Right lobe of liver (tissue), 6 donors: ENCODE measurements around the gene PTPRN2. TPM values are rescaled to one million over a fixed set of nuclear protein-coding genes. Genes with fewer than 3 reads are reported as not detected.

ENCODE experiments used
- ATAC-seq, 4 donors: fragments of 200-7000 bp; cut with Tn5 transposase; one replicate each; pipeline ENCODE4 v1.9.1; 2020; ENCODE audit warnings: mild to moderate bottlenecking in 4 of 4, moderate library complexity in 4 of 4
- DNase-seq, 3 donors: peaks; one replicate each; pipeline ENCODE4 v3.0.0-alpha.2; 2020
- H3K27ac ChIP-seq, 3 donors: fragments of 200-600 bp; one replicate each; pipeline ENCODE4 v1.8.0; 2022
- H3K27me3 ChIP-seq, 2 donors: fragments of 200-600 bp; one replicate each; pipeline ENCODE4 v1.8.0; 2022
- H3K36me3 ChIP-seq, 4 donors: fragments of 200-600 bp; sonication (generic) in 1 of 4; one replicate each; pipeline versions ENCODE4 v1.5.1 to v1.8.0; 2017 to 2022; ENCODE audit warnings: control low read depth in 1 of 4
- H3K4me1 ChIP-seq, 4 donors: fragments of 200-600 bp; sonication (generic) in 1 of 4; one replicate each; pipeline versions ENCODE4 v1.5.1 to v1.8.0; 2017 to 2022; ENCODE audit warnings: control low read depth in 1 of 4
- H3K4me3 ChIP-seq, 3 donors: fragments of 200-600 bp; one replicate each; pipeline ENCODE4 v1.8.0; 2022
- H3K9me3 ChIP-seq, 4 donors: fragments of 200-600 bp; sonication (generic) in 1 of 4; one replicate each; pipeline versions ENCODE4 v1.5.1 to v1.8.0; 2017 to 2022; ENCODE audit warnings: control low read depth in 1 of 4
- POLR2A ChIP-seq: fragments of 450-650 bp; IDR thresholded peaks from one replicate; pipeline ENCODE4 v1.6.1; 2017; ENCODE audit warnings: antibody characterized with exemption, mild to moderate bottlenecking
- WGBS: methylation state at CpG from one replicate; pipeline ENCODE4 v1.1.6; 2018; ENCODE audit warnings: low coverage, low lambda C conversion rate; ENCODE audit not compliant: insufficient coverage; ENCODE audit errors: missing lambda C conversion rate; 5-methylcytosine and 5-hydroxymethylcytosine counted together
- intact Hi-C, 2 donors: fragments of 100-400 bp; cut with DNase I; formaldehyde crosslinking; loops; one replicate each; pipeline versions ENCODE4 v1.11.2 to v1.14.1; 2022
- total RNA-seq, 6 experiments: library from RNA; depleted of rRNA in 2 of 6; stranded (reverse); fragments of >200 nt in 2 of 6; fragmentation: NEBNext Ultra II Directional in 3 of 6; extraction: Animal tissue kit (Norgen Biotek cat#: 25700) in 3 of 6; gene quantifications; one replicate each; pipeline versions ENCODE4 v1.1.0 to v1.2.4, GENCODE V29; 2016 to 2023
- TF ChIP-seq, protein P1 (sequence below), 4 donors: fragments of 200-600 bp in 3 of 4; fragments of 450-650 bp in 1 of 4; IDR thresholded peaks; one replicate each; pipeline versions ENCODE4 v1.5.1 to v1.8.0; 2016 to 2022; ENCODE audit warnings: antibody characterized with exemption in 4 of 4, mild to moderate bottlenecking in 2 of 4
- donor health status: DM: no; HTN: yes; CAD: no.
- donor health status: DM: no; HTN: no; CAD: no.
- donor health status: DM: no; HTN: no; CAD: no.
- donor health status: DM: no; HTN: yes; CAD: no.
- donor health status: DM: no; HTN: yes; CAD: no.

Gene PTPRN2
- total RNA-seq, 6 experiments from 2014 or later, result 0.15 to 0.87 (median 0.67) TPM

DNA sequence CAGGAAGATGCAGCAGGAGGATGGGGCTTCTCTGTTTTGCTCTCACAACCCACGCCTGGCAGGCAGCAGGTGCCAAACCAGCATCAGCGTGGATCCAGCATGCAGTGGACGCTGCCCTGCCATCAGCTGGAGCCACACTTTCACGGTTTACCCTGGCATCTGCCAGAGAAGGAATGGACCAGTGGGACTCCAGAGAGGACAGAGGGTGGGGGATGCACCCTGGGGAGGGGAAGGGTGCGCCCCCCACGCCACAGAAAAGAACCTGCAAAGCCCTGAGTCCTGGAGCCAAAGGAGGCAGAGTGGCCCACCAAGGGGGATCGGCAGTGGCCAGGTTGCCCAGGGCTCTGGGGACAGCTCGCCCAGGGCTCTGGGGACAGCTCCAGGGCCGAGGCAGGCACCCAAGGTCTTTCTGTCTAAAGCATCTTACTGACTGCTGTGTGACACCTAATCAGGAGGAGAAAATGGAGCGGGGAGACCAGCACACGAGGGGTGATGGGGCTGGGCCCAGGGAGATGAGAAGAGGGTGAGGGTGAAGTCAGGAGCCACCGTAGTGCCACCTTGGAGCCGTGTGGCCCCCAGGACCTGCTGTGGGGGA lies 1025.7 kb downstream of the PTPRN2 start:
- no peak for TF ChIP-seq POLR2A
- TF ChIP-seq, protein P1, sequence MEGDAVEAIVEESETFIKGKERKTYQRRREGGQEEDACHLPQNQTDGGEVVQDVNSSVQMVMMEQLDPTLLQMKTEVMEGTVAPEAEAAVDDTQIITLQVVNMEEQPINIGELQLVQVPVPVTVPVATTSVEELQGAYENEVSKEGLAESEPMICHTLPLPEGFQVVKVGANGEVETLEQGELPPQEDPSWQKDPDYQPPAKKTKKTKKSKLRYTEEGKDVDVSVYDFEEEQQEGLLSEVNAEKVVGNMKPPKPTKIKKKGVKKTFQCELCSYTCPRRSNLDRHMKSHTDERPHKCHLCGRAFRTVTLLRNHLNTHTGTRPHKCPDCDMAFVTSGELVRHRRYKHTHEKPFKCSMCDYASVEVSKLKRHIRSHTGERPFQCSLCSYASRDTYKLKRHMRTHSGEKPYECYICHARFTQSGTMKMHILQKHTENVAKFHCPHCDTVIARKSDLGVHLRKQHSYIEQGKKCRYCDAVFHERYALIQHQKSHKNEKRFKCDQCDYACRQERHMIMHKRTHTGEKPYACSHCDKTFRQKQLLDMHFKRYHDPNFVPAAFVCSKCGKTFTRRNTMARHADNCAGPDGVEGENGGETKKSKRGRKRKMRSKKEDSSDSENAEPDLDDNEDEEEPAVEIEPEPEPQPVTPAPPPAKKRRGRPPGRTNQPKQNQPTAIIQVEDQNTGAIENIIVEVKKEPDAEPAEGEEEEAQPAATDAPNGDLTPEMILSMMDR (IDR thresholded peaks at IDR 0.05), result no peak
- ATAC-seq (no peak), DNase-seq (no peak)
- Histone ChIP-seq H3K4me3 (no peak overlapping the region), H3K27ac (no peak overlapping the region), H3K9me3 (no peaks in the 10 kb centered on the region), H3K27me3 (no peaks in the 10 kb centered on the region), H3K4me1 (no peaks in the 10 kb centered on the region), H3K36me3 (no peaks in the 10 kb centered on the region)
- intact Hi-C loops, result no loop called here
- WGBS, result 67% methylated on average over 4 of the region's 13 CpGs

DNA sequence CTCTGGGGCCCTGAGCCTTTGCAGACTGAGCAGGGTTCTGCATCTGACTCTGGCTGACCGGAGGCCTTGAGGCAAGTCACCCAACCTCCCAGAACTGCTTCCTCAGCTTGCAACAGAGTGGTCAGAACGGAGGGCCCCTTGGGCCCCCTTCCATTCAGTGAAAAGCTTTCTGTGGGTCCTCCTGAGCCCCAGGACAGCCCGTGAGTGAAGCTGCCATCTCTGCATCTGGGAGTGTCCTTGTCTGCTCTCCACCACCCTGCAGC lies 1026.2 kb downstream of the PTPRN2 start:
- H3K9me3 ChIP-seq, result no peaks in the 10 kb centered on the region
- TF ChIP-seq POLR2A, result no peak
- TF ChIP-seq, protein P1 (IDR thresholded peaks at IDR 0.05), result no peak
- no peaks in the 10 kb centered on the region for H3K36me3 ChIP-seq
- WGBS, result 83% methylated on average over 2 of the region's 3 CpGs
- ATAC-seq, result no peak
- no peaks in the 10 kb centered on the region for H3K27me3 ChIP-seq
- intact Hi-C loops, result no loop called here
- no peak overlapping the region for H3K27ac ChIP-seq
- H3K4me1 ChIP-seq, result no peaks in the 10 kb centered on the region
- DNase-seq, result no peak
- H3K4me3 ChIP-seq, result no peak overlapping the region

GRCh38 chr7:157560710-157561522 lies 1026.7 kb downstream of the PTPRN2 start:
- Histone ChIP-seq H3K27me3 (no peaks in the 10 kb centered on the region), H3K4me1 (no peaks in the 10 kb centered on the region), H3K36me3 (no peaks in the 10 kb centered on the region), H3K4me3 (no peak overlapping the region), H3K9me3 (no peaks in the 10 kb centered on the region), H3K27ac (no peak overlapping the region)
- TF ChIP-seq POLR2A, result no peak
- TF ChIP-seq, protein P1 (IDR thresholded peaks at IDR 0.05), result no peak
- intact Hi-C loops, result no loop called here
- ATAC-seq (peak in 1 of 4 donors; percentile 22), DNase-seq (no peak)
- WGBS, result 78% methylated on average over 20 of the region's 29 CpGs

GRCh38 chr7:157560258-157560654 lies 1027.4 kb downstream of the PTPRN2 start:
- Histone ChIP-seq H3K27me3 (no peaks in the 10 kb centered on the region), H3K4me1 (no peaks in the 10 kb centered on the region), H3K9me3 (no peaks in the 10 kb centered on the region), H3K36me3 (no peaks in the 10 kb centered on the region), H3K27ac (no peak overlapping the region), H3K4me3 (no peak overlapping the region)
- WGBS, result no CpG with 5 or more reads among the region's 20 CpGs
- no peak for TF ChIP-seq POLR2A
- TF ChIP-seq, protein P1 (IDR thresholded peaks at IDR 0.05), result no peak
- DNase-seq (no peak), ATAC-seq (peak in 1 of 4 donors; percentile 8)
- intact Hi-C loops, result no loop called here
